Keratinocyte (primary cell): ENCODE data around the gene UBE2QL1. TPM values are rescaled to one million over a fixed set of nuclear protein-coding genes. Genes with fewer than 3 reads are reported as not detected.

ENCODE experiments used
- DNase-seq: peaks from one replicate; pipeline ENCODE4 v3.0.0-alpha.2; 2011; ENCODE audit warnings: low read depth, missing footprints, low spot score
- FAIRE-seq: peaks from 2 replicates; lab custom pipeline; 2011; peaks lifted over from hg19 to GRCh38; lab: Jason Lieb, UNC
- H2AFZ ChIP-seq: 2 replicates; pipeline ENCODE4 v1.6.0; 2012; ENCODE audit warnings: low read length, control low read depth, inconsistent platforms; ENCODE audit not compliant: control insufficient read depth
- H3K27ac ChIP-seq: 2 replicates; pipeline ENCODE4 v1.5.1; 2011; ENCODE audit warnings: low read length; ENCODE audit not compliant: control insufficient read depth, insufficient read depth
- H3K27me3 ChIP-seq: 3 replicates; pipeline ENCODE4 v1.6.0; 2011; ENCODE audit warnings: low read length; ENCODE audit not compliant: control insufficient read depth, insufficient read depth; ENCODE audit errors: extremely low read depth
- H3K36me3 ChIP-seq, 2 experiments: 2 replicates in 1 of 2; 3 replicates in 1 of 2; pipeline ENCODE4 v1.5.1; 2011; ENCODE audit warnings: low read length in 2 of 2, mild to moderate bottlenecking in 1 of 2; ENCODE audit not compliant: control insufficient read depth in 2 of 2, insufficient read depth in 2 of 2; ENCODE audit errors: extremely low read depth in 1 of 2
- H3K4me1 ChIP-seq: 3 replicates; pipeline ENCODE4 v1.5.1; 2011; ENCODE audit warnings: low read length; ENCODE audit not compliant: control insufficient read depth, insufficient read depth; ENCODE audit errors: extremely low read depth
- H3K4me2 ChIP-seq: 3 replicates; pipeline ENCODE4 v1.6.0; 2011; ENCODE audit warnings: low read depth, low read length; ENCODE audit not compliant: control insufficient read depth, insufficient read depth; ENCODE audit errors: extremely low read depth
- H3K4me3 ChIP-seq, 3 experiments: fragments of 200-600 bp in 1 of 3; sonication (generic) in 1 of 3; 2 replicates in 2 of 3; 3 replicates in 1 of 3; pipeline ENCODE4 v1.5.1; 2011 to 2016; ENCODE audit warnings: low read length in 3 of 3, mild to moderate bottlenecking in 3 of 3, control low read depth in 2 of 3, inconsistent platforms in 1 of 3, low read depth in 1 of 3, mixed read lengths in 1 of 3, mixed run types in 1 of 3, moderate library complexity in 1 of 3; ENCODE audit not compliant: control insufficient read depth in 2 of 3, insufficient read depth in 2 of 3; ENCODE audit errors: extremely low read depth in 1 of 3
- H3K79me2 ChIP-seq: 2 replicates; pipeline ENCODE4 v1.6.0; 2012; ENCODE audit warnings: low read length; ENCODE audit not compliant: control insufficient read depth, insufficient read depth
- H3K9ac ChIP-seq: 3 replicates; pipeline ENCODE4 v1.6.0; 2011; ENCODE audit warnings: low read length; ENCODE audit not compliant: control insufficient read depth, insufficient read depth; ENCODE audit errors: extremely low read depth
- H3K9me1 ChIP-seq: 3 replicates; pipeline ENCODE4 v1.6.0; 2011; ENCODE audit warnings: low read length; ENCODE audit not compliant: control insufficient read depth, insufficient read depth; ENCODE audit errors: extremely low read depth
- H3K9me3 ChIP-seq: 2 replicates; pipeline ENCODE4 v1.5.1; 2012; ENCODE audit warnings: low read depth, low read length; ENCODE audit not compliant: control insufficient read depth
- H4K20me1 ChIP-seq: 3 replicates; pipeline ENCODE4 v1.6.0; 2011; ENCODE audit warnings: low read length; ENCODE audit not compliant: control insufficient read depth, insufficient read depth; ENCODE audit errors: extremely low read depth
- EZH2 ChIP-seq: IDR thresholded peaks from one replicate; pipeline ENCODE4 v1.6.1; 2012; ENCODE audit warnings: inconsistent platforms, mild to moderate bottlenecking, low read length, moderate library complexity
- dilution Hi-C: fragments of 300-500 bp; cut with MboI; formaldehyde crosslinking; loops from one replicate; pipeline ENCODE4 v1.7.0; 2020; ENCODE audit warnings: low sequenced_read_pairs; ENCODE audit not compliant: extremely low pct_ligation_motif_present
- polyA plus RNA-seq, 5 experiments: library from polyadenylated mRNA; depleted of rRNA in 3 of 5; stranded (reverse) in 3 of 5; stranded (forward) in 1 of 5; unstranded in 1 of 5; fragments of >200 nt; gene quantifications; 1 replicate in 1 of 5; 2 replicates in 3 of 5; 3 replicates in 1 of 5; pipeline versions ENCODE4 v1.2.1 to v1.2.3, GENCODE V29; 2011 to 2012; ENCODE audit warnings: missing spikeins in 2 of 5, low read depth in 1 of 5, low replicate concordance in 1 of 5
- TF ChIP-seq, protein P1 (sequence below), 3 experiments: IDR thresholded peaks in 1 of 3; conservative IDR thresholded peaks in 1 of 3; optimal IDR thresholded peaks in 1 of 3; 2 replicates in 2 of 3; 3 replicates in 1 of 3; pipeline versions ENCODE3 to v1.5.1; 2011; ENCODE audit warnings: low read length in 3 of 3, mild to moderate bottlenecking in 3 of 3, moderate library complexity in 2 of 3, control low read depth in 1 of 3, inconsistent platforms in 1 of 3; ENCODE audit not compliant: insufficient read depth in 2 of 3; ENCODE audit errors: extremely low read depth in 1 of 3

UBE2QL1 gene
- polyA plus RNA-seq, 1 donor (not counting 4 experiments of a cell fraction or from before 2014, with no cell fraction given) = not detected

DNA sequence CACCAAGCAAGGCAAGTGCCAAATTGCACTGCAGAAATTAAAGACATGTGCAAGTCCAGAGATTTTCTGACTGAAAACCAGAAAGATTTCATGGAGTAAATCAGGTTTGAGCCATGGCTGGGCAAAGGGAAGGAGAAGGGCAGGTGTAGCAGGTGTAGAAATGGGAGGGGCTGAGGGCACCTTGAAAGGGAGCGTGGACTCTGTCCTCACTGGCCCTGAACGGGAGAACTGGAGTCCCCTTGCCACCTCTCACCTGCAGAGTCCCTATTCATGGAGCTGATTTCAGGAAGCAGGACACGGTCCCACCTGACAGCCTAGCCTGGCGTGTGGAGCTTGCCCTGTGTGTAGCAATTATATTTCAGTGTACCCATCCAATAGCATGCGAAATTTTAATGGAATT is 46.3 kb downstream of the UBE2QL1 start:
- Histone ChIP-seq H3K4me3 (no peak overlapping the region), H3K9me1 (no peaks in the 10 kb centered on the region), H3K36me3 (no peaks in the 10 kb centered on the region), H3K27ac (no peak overlapping the region), H4K20me1 (no peaks in the 10 kb centered on the region), H3K4me1 (no peaks in the 10 kb centered on the region), H3K9me3 (no peaks in the 10 kb centered on the region), H2AFZ (no peak overlapping the region), H3K9ac (no peak overlapping the region), H3K79me2 (no peaks in the 10 kb centered on the region), H3K27me3 (no peaks in the 10 kb centered on the region), H3K4me2 (no peak overlapping the region)
- no peak for FAIRE-seq
- TF ChIP-seq, protein P1, sequence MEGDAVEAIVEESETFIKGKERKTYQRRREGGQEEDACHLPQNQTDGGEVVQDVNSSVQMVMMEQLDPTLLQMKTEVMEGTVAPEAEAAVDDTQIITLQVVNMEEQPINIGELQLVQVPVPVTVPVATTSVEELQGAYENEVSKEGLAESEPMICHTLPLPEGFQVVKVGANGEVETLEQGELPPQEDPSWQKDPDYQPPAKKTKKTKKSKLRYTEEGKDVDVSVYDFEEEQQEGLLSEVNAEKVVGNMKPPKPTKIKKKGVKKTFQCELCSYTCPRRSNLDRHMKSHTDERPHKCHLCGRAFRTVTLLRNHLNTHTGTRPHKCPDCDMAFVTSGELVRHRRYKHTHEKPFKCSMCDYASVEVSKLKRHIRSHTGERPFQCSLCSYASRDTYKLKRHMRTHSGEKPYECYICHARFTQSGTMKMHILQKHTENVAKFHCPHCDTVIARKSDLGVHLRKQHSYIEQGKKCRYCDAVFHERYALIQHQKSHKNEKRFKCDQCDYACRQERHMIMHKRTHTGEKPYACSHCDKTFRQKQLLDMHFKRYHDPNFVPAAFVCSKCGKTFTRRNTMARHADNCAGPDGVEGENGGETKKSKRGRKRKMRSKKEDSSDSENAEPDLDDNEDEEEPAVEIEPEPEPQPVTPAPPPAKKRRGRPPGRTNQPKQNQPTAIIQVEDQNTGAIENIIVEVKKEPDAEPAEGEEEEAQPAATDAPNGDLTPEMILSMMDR (optimal IDR thresholded peaks at IDR 0.05 in 1 of 3, IDR thresholded peaks at IDR 0.05 in 1 of 3, conservative IDR thresholded peaks at IDR 0.05 in 1 of 3; ENCODE audit: extremely low read depth in 1 of 3, insufficient read depth in 2 of 3, low read length in 3 of 3) = no peak
- TF ChIP-seq EZH2 = no peak
- dilution Hi-C loops = no loop called here
- no peak for DNase-seq

DNA sequence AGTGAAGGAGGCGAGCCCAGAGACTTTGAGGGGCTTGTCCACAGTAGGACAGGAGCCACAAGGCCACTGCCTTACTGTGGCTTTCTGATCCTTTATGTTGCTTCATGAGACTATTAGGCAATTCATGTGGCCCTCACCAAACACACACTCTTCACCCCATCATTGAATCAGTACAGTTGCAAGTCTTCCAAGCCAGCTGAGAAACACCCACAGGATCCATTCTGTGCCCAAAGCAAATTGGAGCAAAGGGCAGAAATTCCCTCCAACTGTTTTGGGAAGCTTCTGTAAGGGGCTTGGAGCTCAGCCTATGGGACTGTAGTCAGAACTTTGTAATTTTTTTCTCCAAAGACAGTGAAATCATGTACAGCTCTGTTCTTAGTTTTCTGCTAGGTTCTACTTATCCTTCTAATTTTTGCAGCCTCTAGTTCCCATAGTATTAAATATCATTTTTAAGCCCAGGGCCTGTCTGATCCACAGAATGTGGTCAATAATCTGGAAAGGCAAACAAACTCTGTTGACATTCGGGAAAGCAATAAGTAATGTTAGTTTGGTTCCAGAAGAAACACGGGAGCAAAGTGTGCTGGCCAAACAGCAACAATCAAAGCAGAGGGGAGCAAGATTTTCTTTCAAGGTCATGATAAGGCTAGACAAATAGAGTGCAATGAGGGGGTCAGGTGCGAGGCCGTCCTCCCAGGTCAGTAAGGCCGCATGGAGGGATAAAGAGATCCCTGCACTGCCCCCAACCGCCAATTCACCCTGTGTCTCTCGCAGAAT is 47.0 kb downstream of the UBE2QL1 start:
- H3K9ac ChIP-seq = no peak overlapping the region
- TF ChIP-seq, protein P1 (optimal IDR thresholded peaks at IDR 0.05 in 1 of 3, IDR thresholded peaks at IDR 0.05 in 1 of 3, conservative IDR thresholded peaks at IDR 0.05 in 1 of 3; ENCODE audit: extremely low read depth in 1 of 3, insufficient read depth in 2 of 3, low read length in 3 of 3) = no peak
- TF ChIP-seq EZH2 = no peak
- H3K4me2 ChIP-seq = no peak overlapping the region
- H3K36me3 ChIP-seq = no peaks in the 10 kb centered on the region
- DNase-seq (no peak), FAIRE-seq (no peak)
- H4K20me1 ChIP-seq = no peaks in the 10 kb centered on the region
- H3K27ac ChIP-seq = no peak overlapping the region
- H2AFZ ChIP-seq = no peak overlapping the region
- dilution Hi-C loops = no loop called here
- H3K9me3 ChIP-seq = no peaks in the 10 kb centered on the region
- H3K27me3 ChIP-seq = no peaks in the 10 kb centered on the region
- no peaks in the 10 kb centered on the region for H3K9me1 ChIP-seq
- no peaks in the 10 kb centered on the region for H3K79me2 ChIP-seq
- no peaks in the 10 kb centered on the region for H3K4me1 ChIP-seq
- H3K4me3 ChIP-seq = no peak overlapping the region
